Stimulated activated CD4-positive, alpha-beta T cell treated with anti-CD3 and anti-CD28 coated beads, Interleukin-15, amount 100 ng/mL, for 24 hours (primary cell): Measurements from ENCODE around the gene ZKSCAN8.
"Not testable (repeated sequence)": the region's sequence is repeated elsewhere in the genome, so short reads cannot be mapped to it uniquely, and the experiment has no call there.

Experiments used
- DNase-seq: peaks from one replicate; pipeline ENCODE4 v3.0.0-alpha.2; 2020

Gene ZKSCAN8

GRCh38 chr6:28141500-28142329 is at the start of gene ZKSCAN8:
Gene ZKSCAN8 (plus strand): TSS chr6:28141883. CDS start chr6:28148408, 6,525 bp downstream.
- peak; percentile 87 for DNase-seq

DNA sequence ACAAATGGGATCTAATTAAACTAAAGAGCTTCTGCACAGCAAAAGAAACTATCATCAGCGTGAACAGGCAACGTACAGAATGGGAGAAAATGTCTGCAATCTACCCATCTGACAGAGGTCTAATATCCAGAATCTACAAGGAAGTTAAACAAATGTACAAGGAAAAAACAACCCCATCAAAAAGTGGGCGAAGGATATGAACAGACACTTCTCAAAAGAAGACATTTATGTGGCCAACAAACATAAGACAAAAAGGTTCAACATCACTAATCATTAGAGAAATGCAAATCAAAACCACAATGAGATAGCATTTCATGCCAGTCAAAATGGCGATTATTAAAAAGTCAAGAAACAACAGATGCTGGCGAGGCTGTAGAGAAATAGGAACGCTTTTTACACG is 39.5 kb upstream of the ZKSCAN8 start:
- DNase-seq: not testable (repeated sequence)

GRCh38 chr6:28102699-28103098 is 39.0 kb upstream of the ZKSCAN8 start:
- DNase-seq: not testable (repeated sequence)

GRCh38 chr6:28104392-28105244 is 37.1 kb upstream of the ZKSCAN8 start:
- peak; percentile 89 for DNase-seq

- no peak for DNase-seq
Observed at GRCh38 chr6:28105245-28105639, 36.4 kb upstream of the ZKSCAN8 start.

DNA sequence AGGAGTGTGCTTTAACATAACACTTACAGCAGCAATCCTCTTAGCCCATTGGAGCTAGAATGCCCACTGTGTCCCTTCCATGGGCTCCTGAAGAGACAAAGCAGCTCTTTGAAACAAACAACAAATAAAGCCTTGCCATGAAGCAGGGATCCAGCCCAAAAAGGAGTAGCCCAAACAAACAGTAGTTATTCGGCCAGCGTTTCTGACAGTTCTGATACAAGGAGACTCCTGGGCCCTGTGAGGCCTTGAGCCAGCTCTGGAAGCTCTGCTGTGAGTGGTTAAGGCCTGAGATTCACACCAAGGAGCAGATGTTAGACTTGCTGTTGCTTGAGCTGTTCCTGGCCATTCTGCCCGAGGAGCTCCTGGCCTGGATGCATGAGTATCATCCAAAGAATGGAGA is 34.2 kb upstream of the ZKSCAN8 start:
- DNase-seq: no peak

- no peak for DNase-seq
Observed at GRCh38 chr6:28111964-28112363, 29.7 kb upstream of the ZKSCAN8 start.

DNA sequence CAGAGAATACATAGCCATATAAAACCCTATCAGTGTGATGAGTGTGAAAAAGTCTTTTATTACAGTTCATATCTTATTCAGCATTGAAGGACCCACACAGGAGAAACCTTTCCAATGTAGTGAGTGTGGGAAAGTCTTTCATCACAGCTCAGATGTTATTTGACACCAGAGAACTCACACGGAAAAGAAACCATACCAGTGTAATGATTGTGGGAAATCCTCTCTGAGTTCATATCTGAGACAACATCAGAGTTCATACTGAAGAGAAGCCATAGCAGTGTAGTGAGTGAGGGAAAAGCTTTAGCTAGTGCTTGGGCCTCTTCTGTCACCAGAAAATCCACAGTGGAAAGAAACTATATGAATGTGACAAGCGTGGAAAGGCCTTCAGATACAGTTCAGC is 25.9 kb upstream of the ZKSCAN8 start:
- no peak for DNase-seq

- no peak for DNase-seq
Observed at GRCh38 chr6:28117386-28118050, 24.2 kb upstream of the ZKSCAN8 start.

DNA sequence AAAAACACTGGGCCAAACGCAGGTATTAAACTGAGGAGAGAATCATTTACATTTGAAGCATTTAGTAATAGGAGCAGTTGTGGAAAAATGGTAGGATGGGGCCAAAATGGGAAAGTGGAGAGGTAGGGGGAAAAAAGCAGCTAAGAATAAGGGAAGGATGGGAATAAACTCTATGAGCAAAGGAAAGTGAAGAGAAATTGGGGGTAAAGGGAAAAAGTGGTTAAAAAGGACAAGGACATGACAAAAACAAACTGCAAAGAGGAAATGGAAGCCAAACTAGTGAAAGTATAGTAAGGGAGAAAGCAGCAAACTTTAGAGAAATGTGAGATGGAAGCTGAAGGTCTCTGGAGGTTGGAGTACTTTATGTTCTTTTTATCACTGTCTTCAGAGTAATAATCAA is 23.5 kb upstream of the ZKSCAN8 start:
- no peak for DNase-seq

GRCh38 chr6:28121876-28122275 is 19.8 kb upstream of the ZKSCAN8 start:
- no peak for DNase-seq

DNA sequence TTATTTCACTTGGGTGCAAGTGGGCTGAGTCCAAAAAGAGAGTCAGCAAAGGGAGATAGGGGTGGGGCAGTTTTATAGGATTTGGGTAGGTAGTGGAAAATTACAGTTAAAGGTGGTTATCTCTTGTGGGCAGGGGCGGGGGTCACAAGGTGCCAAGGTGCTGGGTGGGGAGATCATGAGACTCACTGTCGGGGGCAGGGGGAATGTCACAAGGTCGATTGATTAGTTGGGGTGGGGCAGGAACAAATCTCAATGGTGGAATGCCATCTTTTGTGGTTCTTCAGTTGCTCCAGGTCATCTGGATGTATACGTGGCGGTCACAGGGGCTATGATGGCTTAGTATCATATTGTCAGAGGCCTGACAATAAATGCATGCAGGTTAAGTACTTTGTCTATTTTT is 19.4 kb upstream of the ZKSCAN8 start:
- not testable (repeated sequence) for DNase-seq

DNA sequence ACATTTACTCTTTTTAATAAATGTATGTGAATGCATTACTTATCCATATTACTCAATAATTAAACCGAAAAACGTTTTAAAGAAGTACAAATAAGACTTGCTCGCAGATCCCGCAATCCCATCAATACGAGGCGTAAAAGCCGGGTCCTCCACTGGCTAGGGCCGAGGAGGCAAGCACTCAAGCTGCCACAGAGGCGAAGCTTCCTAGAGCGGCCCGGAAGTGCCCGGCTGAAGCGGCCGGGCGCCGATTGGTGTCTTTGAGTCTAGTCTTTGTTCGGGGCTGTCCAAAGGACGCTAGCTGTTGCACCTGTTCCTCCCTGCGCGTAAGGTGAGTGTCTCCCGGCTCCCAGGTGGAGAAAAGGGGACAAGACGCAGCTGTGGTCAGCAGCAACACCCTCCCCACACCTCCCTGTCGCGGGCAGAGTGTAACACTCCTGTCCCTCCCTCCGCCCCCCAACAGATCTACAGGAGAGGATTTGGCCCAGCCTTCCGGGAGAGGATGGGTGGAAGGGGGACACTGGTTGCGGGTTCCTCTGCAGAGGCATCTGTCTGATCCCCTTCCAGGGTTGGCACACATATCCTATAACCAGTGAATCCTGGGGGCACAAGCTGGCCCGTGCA is 17.2 kb upstream of the ZKSCAN8 start, which contains the start of gene ZSCAN16:
ZSCAN16 (plus strand) TSS at position 260 of the 621 bp plus-strand sequence. CDS start 835 bp downstream, outside the sequence.
- peak; percentile 82 for DNase-seq

DNA sequence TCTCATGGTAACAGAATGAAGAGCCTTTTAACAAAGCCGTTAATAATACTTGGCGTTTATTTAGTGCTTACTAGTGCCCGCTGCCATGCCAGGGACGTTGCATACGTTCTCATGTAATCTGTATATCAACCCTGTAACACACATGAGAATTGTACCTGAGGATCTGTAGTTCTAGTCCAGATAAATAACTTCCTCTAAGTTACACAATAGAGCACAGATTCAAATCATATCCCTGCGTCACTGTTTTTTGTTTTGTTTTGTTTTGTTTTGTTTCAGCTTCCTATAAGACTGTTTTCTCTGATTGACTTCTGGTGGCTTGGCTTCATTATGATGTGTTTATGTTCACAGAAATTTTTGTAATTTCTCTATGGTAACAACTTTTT is 16.7 kb upstream of the ZKSCAN8 start:
- DNase-seq: no peak

- DNase-seq: no peak
Observed at GRCh38 chr6:28125401-28125800, 16.3 kb upstream of the ZKSCAN8 start.

- DNase-seq: peak; percentile 19
Observed at GRCh38 chr6:28134015-28134414, 7.7 kb upstream of the ZKSCAN8 start.

DNA sequence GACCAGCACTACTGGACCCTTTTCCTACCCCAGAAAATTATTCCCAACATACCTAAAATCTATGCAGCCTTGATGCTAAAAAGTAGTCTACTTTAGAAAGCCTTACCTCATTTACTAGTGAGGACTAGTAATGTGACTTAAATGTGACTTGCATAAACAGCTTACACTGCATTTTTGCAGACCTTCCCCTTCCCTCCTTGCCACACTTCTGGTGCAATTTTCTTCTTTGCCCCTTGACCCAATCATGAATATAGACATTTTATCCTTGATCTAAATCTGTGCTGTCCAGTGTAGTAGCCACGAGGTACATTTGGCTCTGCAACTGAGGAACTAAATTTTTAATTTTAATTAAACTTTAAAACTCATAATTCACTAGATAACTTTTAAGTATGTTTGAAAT is 7.0 kb upstream of the ZKSCAN8 start:
- no peak for DNase-seq

GRCh38 chr6:28135393-28135792 is 6.3 kb upstream of the ZKSCAN8 start:
- DNase-seq: no peak

GRCh38 chr6:28136585-28137504 is 4.8 kb upstream of the ZKSCAN8 start:
- peak; percentile 85 for DNase-seq

- peak; percentile 31 for DNase-seq
Observed at GRCh38 chr6:28137505-28137981, 4.1 kb upstream of the ZKSCAN8 start.

- peak; percentile 16 for DNase-seq
Observed at GRCh38 chr6:28139860-28140543, 1.7 kb upstream of the ZKSCAN8 start.
